Activated naive CD4-positive, alpha-beta T cell treated with Interleukin-2 at 50 U/mL for 16 hours (primary cell): ENCODE results near the gene OCSTAMP.

Experiments used
- DNase-seq: peaks from one replicate; pipeline ENCODE4 v3.0.0-alpha.2; 2020

Gene OCSTAMP

GRCh38 chr20:46551522-46552381 lies 1.3 kb upstream of the OCSTAMP start:
- DNase-seq = no peak

- DNase-seq = no peak
Observed at GRCh38 chr20:46549188-46549972, 1.1 kb downstream of the OCSTAMP start.

GRCh38 chr20:46548688-46549087 lies 1.8 kb downstream of the OCSTAMP start:
- DNase-seq = no peak

GRCh38 chr20:46547995-46548394 lies 2.5 kb downstream of the OCSTAMP start:
- no peak for DNase-seq

GRCh38 chr20:46546936-46547335 lies 3.5 kb downstream of the OCSTAMP start:
- no peak for DNase-seq

- no peak for DNase-seq
Observed at GRCh38 chr20:46546298-46546697, 4.2 kb downstream of the OCSTAMP start.

GRCh38 chr20:46545827-46546138 lies 4.7 kb downstream of the OCSTAMP start:
- no peak for DNase-seq

- peak; percentile 54 for DNase-seq
Observed at GRCh38 chr20:46545077-46545826, 5.2 kb downstream of the OCSTAMP start.

GRCh38 chr20:46544576-46544975 lies 5.9 kb downstream of the OCSTAMP start:
- DNase-seq = no peak

GRCh38 chr20:46543959-46544358 lies 6.5 kb downstream of the OCSTAMP start:
- DNase-seq = no peak

- DNase-seq = no peak
Observed at GRCh38 chr20:46543033-46543432, 7.4 kb downstream of the OCSTAMP start.

GRCh38 chr20:46541229-46541935 lies 9.1 kb downstream of the OCSTAMP start:
- DNase-seq = no peak

- DNase-seq = no peak
Observed at GRCh38 chr20:46539113-46539512, 11.3 kb downstream of the OCSTAMP start.

- no peak for DNase-seq
Observed at GRCh38 chr20:46530640-46531039, 19.8 kb downstream of the OCSTAMP start.

GRCh38 chr20:46523696-46524328 lies 26.6 kb downstream of the OCSTAMP start:
- DNase-seq = no peak

GRCh38 chr20:46523108-46523507 lies 27.3 kb downstream of the OCSTAMP start:
- no peak for DNase-seq

- DNase-seq = peak; percentile 53
Observed at GRCh38 chr20:46520976-46521579, 29.4 kb downstream of the OCSTAMP start.

GRCh38 chr20:46520540-46520939 lies 29.9 kb downstream of the OCSTAMP start:
- DNase-seq = no peak

- no peak for DNase-seq
Observed at GRCh38 chr20:46519471-46520068, 30.9 kb downstream of the OCSTAMP start.

- peak; percentile 33 for DNase-seq
Observed at GRCh38 chr20:46512943-46513844, 37.3 kb downstream of the OCSTAMP start, which contains the start of gene ZNF334. ZNF334 (minus strand) TSS chr20:46513559; CDS start chr20:46512102, 1,457 bp downstream.
